GM12891 (cell line): Measurements from ENCODE around the gene APOC3.

Source experiments
- POLR2A ChIP-seq: IDR thresholded peaks from 2 replicates; pipeline ENCODE4 v1.6.1; 2011; ENCODE audit warnings: low read depth, low read length, control low read depth
- POLR2AphosphoS5 ChIP-seq: IDR thresholded peaks from 2 replicates; pipeline ENCODE4 v1.6.1; 2011; ENCODE audit warnings: low read depth, low read length, control low read depth
- SPI1 ChIP-seq: IDR thresholded peaks from 2 replicates; pipeline ENCODE4 v1.6.1; 2011; ENCODE audit warnings: low read depth, low read length, control low read depth
- TAF1 ChIP-seq: IDR thresholded peaks from 2 replicates; pipeline ENCODE4 v1.6.1; 2011; ENCODE audit warnings: low read depth, low read length, control low read depth

DNA sequence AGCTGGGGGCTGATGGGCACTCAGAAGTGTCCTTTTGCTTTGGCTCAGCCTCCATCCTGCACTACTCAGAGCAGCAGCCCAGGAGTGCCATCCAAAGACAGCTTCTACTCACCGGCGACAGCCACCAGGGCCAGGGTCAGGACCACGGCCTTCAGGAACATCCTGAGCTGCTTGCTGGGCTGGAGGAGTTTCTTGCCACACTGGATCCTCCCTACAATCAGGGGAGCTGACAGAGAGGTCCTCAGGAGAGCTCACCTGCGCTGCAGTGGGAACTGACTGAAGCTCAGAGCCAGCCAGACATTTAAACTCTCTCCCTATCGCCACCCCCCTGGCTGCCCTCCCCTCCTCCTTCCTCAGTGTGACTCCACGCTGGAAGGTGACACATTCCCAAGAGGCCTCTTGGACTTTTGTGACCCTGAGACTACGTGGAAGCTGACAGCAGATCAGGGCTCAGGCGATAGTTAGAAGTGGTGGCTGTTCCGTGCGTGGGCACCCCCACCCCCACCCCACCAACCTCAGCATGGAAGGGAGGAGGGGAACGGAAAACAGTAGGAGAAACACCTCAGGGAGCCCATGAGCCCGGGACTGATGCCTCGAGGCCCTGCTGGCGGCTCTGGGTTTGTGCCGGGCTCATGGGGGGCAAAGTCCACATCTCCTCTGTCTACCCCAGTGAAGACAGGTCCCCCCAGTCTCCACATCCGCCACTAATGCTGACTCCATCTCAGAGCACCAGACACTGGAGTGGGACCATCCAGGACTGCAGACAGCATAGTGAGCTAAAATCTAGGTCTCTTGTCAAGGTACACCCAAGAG, 6.5 kb upstream of the APOC3 start, which contains the start of gene APOA4:
- TF ChIP-seq POLR2AphosphoS5 (no peak), POLR2A (no peak), TAF1 (no peak), SPI1 (no peak)
